Kidney (tissue), 14 donors: ENCODE results near the gene HKDC1. TPM values are rescaled to one million over a fixed set of nuclear protein-coding genes. Genes with fewer than 3 reads are reported as not detected.

ENCODE experiments used
- DNase-seq, 5 donors: peaks; one replicate each; pipeline ENCODE4 v3.0.0-alpha.2; 2013 to 2020
- FAIRE-seq: peaks from 2 replicates; lab custom pipeline; 2012; peaks lifted over from hg19 to GRCh38; lab: Jason Lieb, UNC
- H3K27ac ChIP-seq, 2 donors: one replicate each; pipeline ENCODE4 v1.7.0; 2013; ENCODE audit warnings: low read depth in 2 of 2, low read length in 2 of 2, inconsistent platforms in 1 of 2
- H3K27me3 ChIP-seq: one replicate; pipeline ENCODE4 v1.7.1; 2013; ENCODE audit warnings: low read length, inconsistent platforms; ENCODE audit not compliant: control insufficient read depth, insufficient read depth
- H3K36me3 ChIP-seq, 3 donors: one replicate each; pipeline versions ENCODE4 v1.7.0 to v1.7.1; 2013; ENCODE audit warnings: low read length in 3 of 3, control low read depth in 1 of 3, inconsistent platforms in 1 of 3; ENCODE audit not compliant: insufficient read depth in 3 of 3, control insufficient read depth in 2 of 3
- H3K4me1 ChIP-seq, 3 donors: one replicate each; pipeline versions ENCODE4 v1.7.0 to v1.7.1; 2013; ENCODE audit warnings: low read length in 3 of 3, inconsistent platforms in 1 of 3, low read depth in 1 of 3; ENCODE audit not compliant: control insufficient read depth in 2 of 3, insufficient read depth in 2 of 3
- H3K4me3 ChIP-seq, 3 donors: one replicate each; pipeline versions ENCODE4 v1.7.0 to v1.8.1; 2013; ENCODE audit warnings: low read length in 3 of 3, control low read depth in 1 of 3, inconsistent platforms in 1 of 3
- H3K9ac ChIP-seq, 3 donors: one replicate each; pipeline versions ENCODE4 v1.7.0 to v1.7.1; 2013; ENCODE audit warnings: low read length in 3 of 3, control low read depth in 1 of 3, inconsistent platforms in 1 of 3
- H3K9me3 ChIP-seq, 3 donors: one replicate each; pipeline versions ENCODE4 v1.7.0 to v1.7.1; 2013; ENCODE audit warnings: low read length in 3 of 3, control low read depth in 1 of 3, inconsistent platforms in 1 of 3; ENCODE audit not compliant: control insufficient read depth in 2 of 3, insufficient read depth in 1 of 3
- CTCF ChIP-seq: IDR thresholded peaks from 3 replicates; pipeline ENCODE4 v1.5.1; 2012; ENCODE audit warnings: mild to moderate bottlenecking, moderate library complexity, borderline replicate concordance; ENCODE audit not compliant: insufficient read depth; ENCODE audit errors: extremely low read depth
- intact Hi-C: fragments of 100-400 bp; cut with DNase I; formaldehyde crosslinking; loops from one replicate; pipeline ENCODE4 v1.11.1; 2022
- polyA plus RNA-seq: library from polyadenylated mRNA; stranded (reverse); fragments of 350-450 nt; fragmentation: Illumina TruSeq; extraction: RNeasy Lipid Tissue Mini Kit (QIAGEN cat#74804); gene quantifications from one replicate; pipeline ENCODE4 v1.2.3, GENCODE V29; 2014; ENCODE audit warnings: low read depth, low replicate concordance; ENCODE audit not compliant: insufficient read depth
- total RNA-seq: library from RNA; stranded (reverse); fragmentation: NEBNext Ultra II Directional; extraction: Animal tissue kit (Norgen Biotek cat#: 25700); gene quantifications from one replicate; pipeline ENCODE4 v1.2.1, GENCODE V29; 2021
- donor health status: control.
- donor health status: control.
- donor health status: control.
- donor health status: control.
- donor health status: control.
- donor health status: DM: yes; HTN: yes; CAD: no.
- donor health status: Normal renal cell carcinoma (clear cell type).

The HKDC1 gene
- total and polyA plus RNA-seq, 2 donors from 2014 or later: 8.3 to 27.4 TPM

GRCh38 chr10:69186524-69186923, 33.6 kb upstream of the HKDC1 start:
- FAIRE-seq (no peak), DNase-seq (no peak)
- peaks cover 10 to 32% (median 11%) of the 10 kb centered on the region in 3 donors for H3K36me3 ChIP-seq
- no peak overlapping the region for H3K27ac ChIP-seq
- H3K4me3 ChIP-seq: no peak overlapping the region
- H3K9ac ChIP-seq: no peak overlapping the region
- H3K9me3 ChIP-seq: no peaks in the 10 kb centered on the region
- H3K27me3 ChIP-seq: no peaks in the 10 kb centered on the region
- peaks cover 0 to 1% (median under 1%) of the 10 kb centered on the region in 3 donors for H3K4me1 ChIP-seq
- no peak for TF ChIP-seq CTCF
- intact Hi-C loops: no loop called here

GRCh38 chr10:69201045-69201444, 19.1 kb upstream of the HKDC1 start:
- FAIRE-seq (no peak), DNase-seq (no peak)
- H3K9me3 ChIP-seq: no peaks in the 10 kb centered on the region
- TF ChIP-seq CTCF: no peak
- no peaks in the 10 kb centered on the region for H3K27me3 ChIP-seq
- no peak overlapping the region for H3K9ac ChIP-seq
- no peak overlapping the region for H3K27ac ChIP-seq
- H3K36me3 ChIP-seq: peaks cover 5 to 15% (median 13%) of the 10 kb centered on the region in 3 donors
- H3K4me3 ChIP-seq: no peak overlapping the region
- no peaks in the 10 kb centered on the region for H3K4me1 ChIP-seq
- intact Hi-C loops: no loop called here

GRCh38 chr10:69202332-69202731, 17.8 kb upstream of the HKDC1 start:
- no peak for TF ChIP-seq CTCF
- intact Hi-C loops: no loop called here
- Histone ChIP-seq H3K4me1 (no peaks in the 10 kb centered on the region), H3K4me3 (no peak overlapping the region), H3K27ac (no peak overlapping the region), H3K36me3 (peaks cover 6 to 23% (median 13%) of the 10 kb centered on the region in 3 donors), H3K9ac (no peak overlapping the region), H3K27me3 (no peaks in the 10 kb centered on the region), H3K9me3 (no peaks in the 10 kb centered on the region)
- no peak for FAIRE-seq
- DNase-seq: no peak

GRCh38 chr10:69208761-69209160, 11.4 kb upstream of the HKDC1 start:
- intact Hi-C loops: no loop called here
- no peak for DNase-seq
- Histone ChIP-seq H3K9ac (no peak overlapping the region), H3K9me3 (no peaks in the 10 kb centered on the region), H3K27ac (no peak overlapping the region), H3K4me3 (no peak overlapping the region), H3K4me1 (no peaks in the 10 kb centered on the region), H3K36me3 (peaks cover 8 to 29% (median 16%) of the 10 kb centered on the region in 3 donors), H3K27me3 (no peaks in the 10 kb centered on the region)
- no peak for TF ChIP-seq CTCF
- no peak for FAIRE-seq
